ENCODE data around the gene AEBP1.

The AEBP1 gene

DNA sequence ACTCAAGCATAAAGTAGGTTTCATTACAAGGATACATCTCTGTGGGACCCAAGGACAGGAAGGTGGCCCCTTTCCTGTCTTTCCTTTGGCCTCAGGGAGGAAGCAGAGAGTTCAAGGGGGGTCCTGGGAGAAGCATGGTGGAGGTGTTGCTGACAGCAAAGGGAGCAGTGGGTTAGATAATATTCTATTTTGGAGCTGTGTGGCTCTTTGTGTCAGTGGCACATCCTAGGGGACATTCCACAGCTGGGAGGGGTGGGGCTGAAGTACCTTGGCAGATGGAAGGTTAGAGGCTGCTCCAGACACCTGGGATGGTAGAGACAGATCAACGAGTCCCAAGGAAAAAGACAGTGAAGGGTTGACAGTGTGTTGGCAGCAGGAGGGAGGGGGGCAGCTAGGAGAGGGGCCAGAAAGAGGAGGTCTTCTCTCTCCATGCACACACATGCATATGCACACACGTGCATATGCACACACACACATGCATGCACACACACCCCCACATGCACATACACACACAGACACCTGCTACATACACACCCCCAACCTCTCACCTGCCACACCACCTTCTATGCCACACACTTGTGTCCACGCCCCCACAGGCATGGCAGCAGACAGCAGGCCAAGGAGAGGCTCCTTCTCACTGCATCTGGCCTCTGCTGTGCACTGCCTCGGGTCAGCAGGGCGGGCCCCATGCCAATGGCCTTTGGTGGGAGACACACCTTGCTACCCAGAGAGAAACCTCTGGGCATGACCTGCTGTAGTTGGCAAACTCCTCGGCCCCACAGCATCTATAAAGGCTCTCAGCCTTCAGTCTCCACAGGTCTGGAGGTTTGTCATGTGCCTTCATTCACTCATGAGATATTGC is 24.8 kb downstream of the AEBP1 start:
- Histone ChIP-seq H3K4me3 (ENCODE audit: low read length) (no peak overlapping the region), H3K27me3 (ENCODE audit: low read depth, low read length) (no peaks in the 10 kb centered on the region), H3K79me2 (ENCODE audit: low read length) (no peaks in the 10 kb centered on the region), H3K27ac (ENCODE audit: low read length) (no peak overlapping the region), H3K4me2 (ENCODE audit: low read length) (no peak overlapping the region), H3K9ac (ENCODE audit: low read length) (no peak overlapping the region), H3K4me1 (ENCODE audit: low read length) (no peaks in the 10 kb centered on the region), H3K9me3 (ENCODE audit: insufficient read depth, low read length) (no peaks in the 10 kb centered on the region), H2AFZ (ENCODE audit: low read depth, low read length) (no peak overlapping the region), H4K20me1 (ENCODE audit: insufficient read depth, low read length) (no peaks in the 10 kb centered on the region), H3K36me3 (replicated peaks; ENCODE audit: low read depth, low read length) (no peaks in the 10 kb centered on the region)
- no peak for TF ChIP-seq EZH2phosphoT487 (IDR thresholded peaks at IDR 0.05; ENCODE audit: low read depth)
- TF ChIP-seq, protein P1, sequence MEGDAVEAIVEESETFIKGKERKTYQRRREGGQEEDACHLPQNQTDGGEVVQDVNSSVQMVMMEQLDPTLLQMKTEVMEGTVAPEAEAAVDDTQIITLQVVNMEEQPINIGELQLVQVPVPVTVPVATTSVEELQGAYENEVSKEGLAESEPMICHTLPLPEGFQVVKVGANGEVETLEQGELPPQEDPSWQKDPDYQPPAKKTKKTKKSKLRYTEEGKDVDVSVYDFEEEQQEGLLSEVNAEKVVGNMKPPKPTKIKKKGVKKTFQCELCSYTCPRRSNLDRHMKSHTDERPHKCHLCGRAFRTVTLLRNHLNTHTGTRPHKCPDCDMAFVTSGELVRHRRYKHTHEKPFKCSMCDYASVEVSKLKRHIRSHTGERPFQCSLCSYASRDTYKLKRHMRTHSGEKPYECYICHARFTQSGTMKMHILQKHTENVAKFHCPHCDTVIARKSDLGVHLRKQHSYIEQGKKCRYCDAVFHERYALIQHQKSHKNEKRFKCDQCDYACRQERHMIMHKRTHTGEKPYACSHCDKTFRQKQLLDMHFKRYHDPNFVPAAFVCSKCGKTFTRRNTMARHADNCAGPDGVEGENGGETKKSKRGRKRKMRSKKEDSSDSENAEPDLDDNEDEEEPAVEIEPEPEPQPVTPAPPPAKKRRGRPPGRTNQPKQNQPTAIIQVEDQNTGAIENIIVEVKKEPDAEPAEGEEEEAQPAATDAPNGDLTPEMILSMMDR (IDR thresholded peaks at IDR 0.05; ENCODE audit: low read depth, low read length): no peak

DNA sequence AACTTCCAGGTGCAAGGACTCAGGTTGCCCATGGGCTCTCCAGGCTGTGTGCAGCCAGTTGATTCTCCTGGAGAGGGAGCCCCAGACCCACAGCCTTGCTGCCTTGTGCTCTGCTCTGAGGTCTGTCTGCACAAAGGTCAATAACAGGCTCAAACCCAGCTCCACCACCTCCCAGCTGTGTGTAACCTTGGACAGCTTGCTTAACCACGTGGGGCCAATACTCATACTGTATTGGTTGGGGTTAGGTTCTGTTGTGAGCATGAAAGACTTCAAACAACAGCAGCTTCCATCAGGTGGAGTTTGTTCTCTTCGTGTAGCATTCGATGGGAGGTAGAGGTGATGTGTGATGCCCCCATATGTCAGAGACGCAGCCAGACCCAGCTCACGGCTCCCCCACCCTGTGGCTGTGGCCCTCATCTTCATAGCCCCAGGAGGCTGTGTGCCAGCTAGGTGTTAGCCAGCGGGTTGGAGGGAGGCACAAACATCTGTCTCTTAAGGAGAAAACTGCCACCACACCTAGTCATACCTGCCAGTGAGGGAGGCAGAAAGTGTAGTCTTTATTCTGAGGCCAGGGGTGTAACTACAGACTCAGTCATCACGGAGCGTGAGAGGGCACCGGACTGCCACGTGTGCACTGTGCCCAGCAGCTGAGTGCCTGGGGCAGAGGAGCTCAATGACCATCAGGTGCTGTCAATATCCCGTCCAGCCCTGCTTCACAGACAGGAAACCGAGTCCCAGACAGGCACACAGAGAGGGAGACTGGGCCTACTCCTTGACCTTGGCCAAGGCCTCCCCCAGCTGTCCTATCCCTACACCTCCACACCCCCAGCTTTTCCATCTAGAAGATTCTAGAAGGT is 27.3 kb downstream of the AEBP1 start:
- H3K4me1 ChIP-seq (ENCODE audit: low read length): no peaks in the 10 kb centered on the region
- H3K4me2 ChIP-seq (ENCODE audit: low read length): no peak overlapping the region
- TF ChIP-seq, protein P1 (IDR thresholded peaks at IDR 0.05; ENCODE audit: low read depth, low read length): peak; percentile 70
- no peak for TF ChIP-seq EZH2phosphoT487 (IDR thresholded peaks at IDR 0.05; ENCODE audit: low read depth)
- no peaks in the 10 kb centered on the region for H4K20me1 ChIP-seq (ENCODE audit: insufficient read depth, low read length)
- no peak overlapping the region for H2AFZ ChIP-seq (ENCODE audit: low read depth, low read length)
- no peak overlapping the region for H3K4me3 ChIP-seq (ENCODE audit: low read length)
- H3K79me2 ChIP-seq (ENCODE audit: low read length): no peaks in the 10 kb centered on the region
- H3K9me3 ChIP-seq (ENCODE audit: insufficient read depth, low read length): no peaks in the 10 kb centered on the region
- H3K27ac ChIP-seq (ENCODE audit: low read length): no peak overlapping the region
- no peaks in the 10 kb centered on the region for H3K27me3 ChIP-seq (ENCODE audit: low read depth, low read length)
- no peak overlapping the region for H3K9ac ChIP-seq (ENCODE audit: low read length)
- H3K36me3 ChIP-seq (replicated peaks; ENCODE audit: low read depth, low read length): no peaks in the 10 kb centered on the region

DNA sequence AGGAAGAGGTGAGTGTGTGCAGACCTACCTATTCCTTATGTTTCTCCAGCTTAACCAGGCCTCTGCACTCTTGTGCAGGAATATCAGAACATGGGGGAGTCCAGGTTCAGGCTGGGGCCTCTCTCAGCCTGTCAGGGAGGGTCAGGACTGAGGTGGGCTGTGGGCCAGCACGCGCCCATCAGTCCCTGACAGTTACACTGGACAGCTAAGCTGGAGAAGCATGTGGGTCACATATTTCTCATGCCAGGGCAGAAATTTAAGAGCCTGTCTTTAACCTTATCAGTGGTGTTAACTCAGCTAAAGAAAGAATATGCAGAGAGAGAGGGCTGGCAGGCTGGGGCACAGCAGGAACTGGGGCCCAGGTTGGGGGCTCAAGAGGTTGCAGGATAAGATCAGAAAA is 27.9 kb downstream of the AEBP1 start:
- no peak overlapping the region for H3K9ac ChIP-seq (ENCODE audit: low read length)
- H3K27me3 ChIP-seq (ENCODE audit: low read depth, low read length): no peaks in the 10 kb centered on the region
- H2AFZ ChIP-seq (ENCODE audit: low read depth, low read length): no peak overlapping the region
- no peak overlapping the region for H3K27ac ChIP-seq (ENCODE audit: low read length)
- H3K79me2 ChIP-seq (ENCODE audit: low read length): no peaks in the 10 kb centered on the region
- no peaks in the 10 kb centered on the region for H3K36me3 ChIP-seq (replicated peaks; ENCODE audit: low read depth, low read length)
- H3K9me3 ChIP-seq (ENCODE audit: insufficient read depth, low read length): no peaks in the 10 kb centered on the region
- H3K4me1 ChIP-seq (ENCODE audit: low read length): no peaks in the 10 kb centered on the region
- no peak overlapping the region for H3K4me3 ChIP-seq (ENCODE audit: low read length)
- H3K4me2 ChIP-seq (ENCODE audit: low read length): no peak overlapping the region
- no peaks in the 10 kb centered on the region for H4K20me1 ChIP-seq (ENCODE audit: insufficient read depth, low read length)
- TF ChIP-seq, protein P1 (IDR thresholded peaks at IDR 0.05; ENCODE audit: low read depth, low read length): no peak

DNA sequence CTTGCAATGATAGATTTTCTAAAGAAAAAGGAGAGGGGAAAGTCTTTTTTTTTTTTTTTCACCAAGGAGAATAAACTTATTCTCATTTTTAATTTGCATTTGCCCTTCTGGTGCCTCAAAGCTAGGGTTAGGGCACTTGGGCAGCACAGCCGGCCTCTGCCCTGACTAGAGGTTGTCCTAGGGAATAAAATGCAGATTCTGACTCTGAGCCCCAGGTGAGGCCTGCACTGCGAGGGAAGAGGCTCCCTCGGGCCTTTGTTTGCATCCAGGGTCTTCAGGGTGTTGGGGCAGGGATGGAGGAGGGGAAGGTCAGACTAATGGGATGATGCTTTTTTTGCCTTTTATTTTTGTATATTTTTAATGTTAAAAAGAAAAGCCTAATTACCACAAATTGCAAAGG is 29.1 kb downstream of the AEBP1 start:
- H3K36me3 ChIP-seq (replicated peaks; ENCODE audit: low read depth, low read length): no peaks in the 10 kb centered on the region
- no peak overlapping the region for H3K27ac ChIP-seq (ENCODE audit: low read length)
- no peaks in the 10 kb centered on the region for H3K27me3 ChIP-seq (ENCODE audit: low read depth, low read length)
- H2AFZ ChIP-seq (ENCODE audit: low read depth, low read length): no peak overlapping the region
- H3K9ac ChIP-seq (ENCODE audit: low read length): no peak overlapping the region
- H3K4me2 ChIP-seq (ENCODE audit: low read length): no peak overlapping the region
- H3K79me2 ChIP-seq (ENCODE audit: low read length): no peaks in the 10 kb centered on the region
- H3K4me1 ChIP-seq (ENCODE audit: low read length): no peaks in the 10 kb centered on the region
- no peak overlapping the region for H3K4me3 ChIP-seq (ENCODE audit: low read length)
- TF ChIP-seq, protein P1 (IDR thresholded peaks at IDR 0.05; ENCODE audit: low read depth, low read length): no peak
- TF ChIP-seq EZH2phosphoT487 (IDR thresholded peaks at IDR 0.05; ENCODE audit: low read depth): no peak
- H3K9me3 ChIP-seq (ENCODE audit: insufficient read depth, low read length): no peaks in the 10 kb centered on the region
- no peaks in the 10 kb centered on the region for H4K20me1 ChIP-seq (ENCODE audit: insufficient read depth, low read length)

All from OCI-LY3 (cell line).